ENCODE data around the gene C2orf69.

The C2orf69 gene

DNA sequence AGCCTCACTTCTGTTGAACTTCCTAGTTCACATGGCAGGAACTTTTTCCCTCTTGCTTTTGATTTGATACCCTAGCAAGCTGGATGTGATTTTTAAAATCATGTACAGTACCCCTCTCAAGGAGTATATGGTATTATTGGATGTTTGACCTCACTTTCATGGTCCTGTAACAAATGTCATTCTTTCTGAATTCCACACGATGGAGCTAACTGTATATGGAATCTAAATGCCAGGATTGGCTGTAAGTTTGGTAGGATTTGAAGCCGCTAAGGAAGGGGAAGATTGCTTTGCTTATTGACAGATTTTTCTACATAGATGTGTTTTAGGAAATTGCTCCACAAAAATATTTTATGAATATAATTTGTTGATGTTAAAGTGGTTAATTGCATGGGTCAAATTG lies 62.6 kb downstream of the C2orf69 start:
- peak; percentile 59 for DNase-seq

DNA sequence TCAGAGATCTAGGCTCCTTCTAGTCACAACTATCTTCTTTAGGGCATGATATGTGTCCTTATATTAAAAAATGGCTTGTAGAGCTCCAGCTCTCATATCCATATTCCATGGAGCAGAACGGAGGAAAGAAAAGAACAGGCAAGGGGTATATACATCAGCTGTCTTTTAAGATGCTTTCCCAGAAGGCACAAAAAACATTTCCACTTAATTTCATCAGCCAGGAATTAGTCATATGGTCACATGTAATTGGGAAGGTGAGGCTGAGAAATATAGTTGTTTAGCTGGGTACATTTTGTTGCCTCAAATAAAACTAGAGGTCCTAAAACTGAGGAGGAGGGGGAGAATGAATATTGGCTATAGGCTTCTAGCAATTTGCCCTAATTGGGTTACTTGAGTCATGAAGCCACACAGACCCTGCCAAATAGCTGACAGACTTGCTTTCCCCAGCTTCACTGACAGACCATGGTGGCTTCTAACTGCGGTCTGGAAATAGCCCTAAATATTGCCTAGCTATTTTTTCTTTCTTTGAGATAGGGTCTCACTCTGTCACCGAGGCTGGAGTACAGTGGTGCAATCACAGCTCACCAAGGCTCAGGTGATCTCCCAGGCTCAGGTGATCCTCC lies 64.3 kb downstream of the C2orf69 start:
- DNase-seq: peak; percentile 47

Measured in NCI-H82 (cell line).